GM12891 (cell line): Measurements from ENCODE around the gene BAZ1B.

Experiments
- PAX5 ChIP-seq: IDR thresholded peaks from 2 replicates; pipeline ENCODE4 v1.6.1; 2011; ENCODE audit warnings: low read length, moderate library complexity, mild to moderate bottlenecking; ENCODE audit not compliant: insufficient read depth, severe bottlenecking
- POLR2A ChIP-seq: IDR thresholded peaks from 2 replicates; pipeline ENCODE4 v1.6.1; 2011; ENCODE audit warnings: low read depth, low read length, control low read depth
- POLR2AphosphoS5 ChIP-seq: IDR thresholded peaks from 2 replicates; pipeline ENCODE4 v1.6.1; 2011; ENCODE audit warnings: low read depth, low read length, control low read depth
- POU2F2 ChIP-seq: IDR thresholded peaks from 2 replicates; pipeline ENCODE4 v1.6.1; 2011; ENCODE audit warnings: low read depth, mild to moderate bottlenecking, control low read depth, low read length, moderate library complexity
- SPI1 ChIP-seq: IDR thresholded peaks from 2 replicates; pipeline ENCODE4 v1.6.1; 2011; ENCODE audit warnings: low read depth, low read length, control low read depth
- TAF1 ChIP-seq: IDR thresholded peaks from 2 replicates; pipeline ENCODE4 v1.6.1; 2011; ENCODE audit warnings: low read depth, low read length, control low read depth

DNA sequence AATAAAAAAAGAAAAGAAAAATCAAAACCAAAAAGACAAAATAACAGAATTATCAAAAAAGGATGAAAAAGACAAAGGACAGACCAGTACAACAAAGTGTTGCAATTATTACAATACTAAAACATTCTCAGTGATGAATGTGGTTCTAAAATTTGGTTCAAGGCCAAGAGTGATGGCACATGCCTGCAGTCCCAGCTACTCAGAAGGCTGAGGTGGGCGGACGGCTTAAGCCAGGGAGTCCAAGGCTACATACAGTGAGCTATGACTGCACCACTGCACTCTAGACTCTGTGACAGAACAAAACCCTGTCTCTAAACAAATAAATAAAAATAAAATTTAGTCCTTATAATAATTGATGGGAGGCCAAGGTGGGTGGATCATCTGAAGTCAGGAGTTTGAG lies 14.5 kb downstream of the BAZ1B start:
- TF ChIP-seq POLR2AphosphoS5: no peak
- TF ChIP-seq TAF1: no peak
- no peak for TF ChIP-seq POLR2A
- TF ChIP-seq SPI1: no peak
- no peak for TF ChIP-seq POU2F2
- TF ChIP-seq PAX5: no peak
